ENCODE measurements around the gene FAM107A. TPM values are rescaled to one million over a fixed set of nuclear protein-coding genes. Genes with fewer than 3 reads are reported as not detected.
A peak's percentile ranks its signal among the peaks of the same experiment; 100 is the strongest.

Gene FAM107A
- total RNA-seq, 1 donor from 2014 or later = 2.9 TPM

DNA sequence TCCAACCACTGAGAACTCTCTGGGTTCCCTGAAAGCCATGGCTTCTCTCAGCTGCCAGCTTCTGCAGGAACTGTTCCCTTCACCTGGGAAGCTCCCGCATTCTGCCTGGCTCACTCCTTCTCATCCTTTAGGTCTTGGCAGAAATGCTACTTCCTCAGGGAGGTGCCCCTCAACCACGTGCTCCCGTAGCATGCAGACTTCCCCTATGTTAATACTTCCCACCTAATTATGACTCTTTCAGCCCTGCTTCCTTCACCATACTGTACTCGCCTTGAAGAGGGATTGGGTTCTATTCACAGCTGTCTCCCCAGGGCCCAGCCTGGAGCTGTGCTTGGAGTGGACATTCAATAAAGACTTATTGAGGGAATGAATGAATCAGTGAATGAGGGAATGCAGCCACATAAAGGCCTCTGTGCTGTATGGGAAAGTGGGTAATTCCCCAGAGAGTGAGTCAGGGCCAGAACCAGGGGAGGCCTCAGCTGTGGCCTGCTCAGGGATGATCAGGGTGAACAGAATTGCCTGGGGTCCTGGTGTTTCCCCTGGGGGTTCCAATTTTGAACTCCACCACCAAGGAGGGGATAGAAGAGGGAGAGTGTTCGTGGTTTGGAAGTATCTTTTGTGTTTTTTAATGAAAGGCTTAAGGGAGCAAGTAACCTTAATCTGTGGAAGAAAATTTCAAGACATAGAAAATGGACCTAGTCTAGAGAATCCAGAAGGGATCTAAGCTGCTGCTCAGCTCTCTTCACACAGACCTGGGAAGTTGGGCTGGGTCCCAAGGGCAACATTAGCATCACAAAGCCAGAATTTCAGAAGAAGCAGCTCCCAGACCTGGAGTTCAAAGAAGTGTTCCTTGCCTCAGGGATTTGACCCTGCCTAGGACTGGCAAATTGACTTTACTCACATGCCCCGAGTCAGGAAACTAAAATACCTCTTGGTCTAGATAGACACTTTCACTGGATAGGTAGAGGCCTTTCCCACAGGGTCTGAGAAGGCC is 14.6 kb upstream of the FAM107A start:
- no peak for DNase-seq

DNA sequence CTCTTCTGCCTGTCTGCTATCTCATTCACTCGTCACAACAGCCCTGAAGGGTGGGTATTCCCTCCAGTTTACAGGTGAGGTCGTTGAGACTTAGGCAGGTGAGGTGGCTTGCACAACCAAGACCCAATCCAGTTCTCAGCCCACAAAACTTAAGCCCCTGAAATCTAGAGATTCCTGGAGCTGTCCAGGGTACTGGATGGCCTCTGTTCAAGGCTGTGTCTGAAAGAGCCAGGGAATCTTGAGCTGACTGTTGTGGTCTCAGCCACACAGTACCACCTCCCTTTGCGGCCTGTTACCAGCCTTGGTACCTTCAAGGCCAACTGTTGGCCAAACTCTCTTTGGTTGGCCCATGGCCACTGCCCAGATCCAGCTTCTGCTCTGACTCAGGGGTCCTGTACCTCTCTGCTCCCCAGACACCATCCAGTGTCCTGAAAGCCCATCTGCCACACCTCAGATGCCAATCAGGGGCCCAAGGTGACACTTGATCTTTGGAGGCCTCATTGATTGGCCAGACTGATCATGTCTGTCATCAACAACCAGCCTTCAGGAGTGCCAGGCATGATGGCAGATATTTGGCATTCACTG is 10.9 kb upstream of the FAM107A start:
- DNase-seq = peak; percentile 64

DNA sequence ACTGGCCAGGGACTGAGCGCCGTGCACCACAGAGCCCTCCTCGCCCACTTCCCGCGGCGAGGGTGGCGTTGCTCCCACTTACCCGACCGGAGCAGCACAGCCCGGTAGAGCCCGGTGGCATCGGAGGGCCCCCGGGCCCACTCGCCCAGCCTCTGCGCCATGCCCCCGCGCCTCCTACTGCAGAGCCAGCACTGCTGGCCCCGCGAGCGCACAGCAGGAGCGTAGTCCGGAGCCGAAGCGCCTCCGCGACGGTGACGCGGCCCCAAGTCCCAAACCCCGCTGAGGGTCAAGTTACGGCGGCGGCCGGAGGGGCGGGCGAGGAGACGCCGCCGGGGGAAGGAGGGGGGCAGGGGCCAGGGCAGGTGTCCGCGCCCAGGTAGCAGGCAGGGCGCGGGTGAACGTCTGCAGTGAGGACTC is 9.6 kb upstream of the FAM107A start:
- DNase-seq = no peak

- peak; percentile 23 for DNase-seq
Observed at GRCh38 chr3:58585994-58586393, 8.8 kb upstream of the FAM107A start.

DNA sequence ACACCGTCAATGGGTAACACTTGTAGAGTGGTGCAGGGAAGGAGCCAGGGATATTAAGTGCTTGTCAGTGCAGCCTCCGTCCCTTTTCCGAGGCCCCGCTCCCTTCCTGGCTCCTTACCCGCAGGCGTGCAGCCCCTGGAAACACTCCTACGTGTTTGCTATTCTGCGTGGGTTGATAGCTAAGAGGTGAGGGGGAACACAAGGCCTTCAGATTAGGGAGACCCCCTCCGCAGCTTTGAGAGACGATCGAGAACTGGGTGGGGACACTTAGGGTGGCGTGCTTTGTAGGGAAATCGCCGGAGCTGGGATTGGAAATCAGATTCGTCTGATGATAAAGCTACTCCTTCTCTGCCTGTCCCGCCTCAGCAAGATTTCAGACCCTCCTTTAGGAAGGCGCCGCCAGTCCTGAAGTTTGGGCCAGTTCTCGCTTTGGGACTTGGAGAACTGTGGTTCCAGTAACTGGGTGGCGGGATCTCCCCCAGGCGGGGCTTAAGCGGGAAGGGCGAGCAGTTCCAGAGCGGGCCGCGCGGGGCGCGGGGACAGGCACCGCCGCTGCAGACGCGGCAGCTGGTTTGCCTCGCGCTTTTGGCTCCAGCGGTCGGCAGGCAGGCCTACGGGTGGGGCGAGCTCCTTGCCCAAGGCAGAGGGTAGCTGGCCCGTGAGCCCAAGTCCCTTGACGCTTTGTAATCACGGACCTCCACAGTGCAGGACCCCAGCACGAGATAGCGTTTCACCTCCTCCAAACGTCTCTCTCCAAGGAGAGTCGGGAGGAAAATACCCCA is 8.0 kb upstream of the FAM107A start:
- peak; percentile 87 for DNase-seq

DNA sequence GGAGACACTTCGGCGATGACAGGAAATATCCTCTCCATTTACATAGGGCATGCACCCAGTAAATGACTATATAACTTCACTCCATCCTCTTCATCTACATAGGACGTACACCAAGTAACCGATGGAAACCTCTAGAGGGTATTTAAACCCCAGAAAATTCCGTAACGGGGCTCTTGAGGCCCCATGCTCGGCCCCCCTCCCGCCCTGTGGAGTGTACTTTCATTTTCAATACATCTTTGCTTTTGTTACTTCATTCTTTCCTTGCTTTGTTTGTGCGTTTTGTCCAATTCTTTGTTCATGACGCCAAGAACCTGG is 7.5 kb upstream of the FAM107A start:
- no peak for DNase-seq

DNA sequence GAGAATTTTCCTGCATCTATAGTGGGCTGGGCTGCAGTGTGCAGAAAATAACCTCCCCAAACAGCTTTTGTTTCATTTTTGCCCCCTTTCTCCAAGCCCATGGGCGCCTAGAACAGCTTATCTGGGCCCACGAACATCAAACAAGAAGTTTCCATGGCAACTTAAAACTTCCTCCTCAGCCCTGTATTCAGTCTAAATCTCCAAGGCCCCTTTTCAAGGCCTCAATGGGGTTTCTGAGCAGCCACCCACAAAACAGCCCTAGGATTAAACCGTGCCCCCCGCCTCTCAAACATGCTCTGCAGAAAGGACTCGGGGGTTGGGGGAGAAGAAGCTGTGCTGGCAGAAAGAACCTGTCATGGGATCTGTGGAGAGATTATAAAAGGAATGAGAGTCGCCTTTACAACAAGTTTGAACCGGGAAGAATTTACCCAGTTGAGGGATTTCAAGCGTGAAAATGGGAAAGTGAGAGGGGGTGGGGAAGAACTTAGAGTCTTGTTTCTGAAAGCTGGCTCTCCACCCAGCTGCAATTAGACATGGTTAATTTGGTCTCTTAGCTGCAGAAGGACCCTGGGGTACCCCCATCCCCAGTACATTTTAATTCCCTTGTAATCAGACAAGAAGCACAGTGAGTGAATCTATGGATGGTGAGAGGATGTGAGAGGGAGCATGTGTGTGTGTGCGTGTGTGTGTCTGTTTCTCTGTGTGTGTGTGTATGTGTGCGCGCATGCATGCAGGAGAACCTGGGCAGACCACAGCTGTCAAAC is 4.3 kb upstream of the FAM107A start:
- DNase-seq = no peak

DNA sequence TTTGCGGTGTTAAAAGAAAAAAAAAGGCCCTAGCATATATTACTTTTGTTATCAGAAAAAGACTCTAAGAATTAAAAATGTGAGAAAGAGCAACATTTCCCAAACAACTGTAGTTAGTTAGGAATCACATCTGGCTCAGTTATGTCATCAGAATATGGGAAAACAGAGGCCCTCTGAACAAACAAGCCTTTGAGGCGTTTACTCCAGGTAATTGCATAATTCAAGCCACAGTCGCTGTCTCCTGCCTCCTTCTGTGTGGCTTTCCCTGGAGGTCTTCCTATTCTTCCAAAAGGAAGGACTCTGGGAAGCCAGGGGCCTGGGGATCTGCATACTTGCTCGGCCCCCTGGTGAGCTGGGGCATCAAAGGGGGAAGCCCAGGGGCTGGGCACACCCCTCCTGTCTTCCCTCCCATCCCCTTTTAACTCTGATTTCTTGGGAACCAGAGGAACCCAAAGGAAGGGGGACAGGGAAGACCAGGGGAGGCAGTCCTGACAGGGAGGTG is 3.7 kb upstream of the FAM107A start:
- no peak for DNase-seq

DNA sequence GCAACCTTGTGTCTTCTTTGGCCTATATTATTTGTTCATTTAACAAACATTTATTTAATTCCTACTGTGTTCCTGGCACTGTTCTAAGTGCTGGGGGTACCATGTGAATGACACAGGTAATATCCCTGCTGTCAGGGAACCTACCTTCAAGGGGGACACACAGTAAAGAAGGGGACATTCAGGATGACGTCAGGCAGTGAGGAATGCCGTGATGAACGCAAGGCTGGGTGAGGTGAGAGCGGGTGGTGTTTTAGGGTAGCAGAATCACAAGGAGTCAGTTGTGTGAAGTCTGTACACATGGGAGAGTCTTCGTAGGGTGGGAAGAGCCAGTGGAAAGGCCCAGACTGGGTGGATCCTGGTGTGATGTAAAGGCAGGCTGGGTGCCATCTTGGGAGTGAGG is 1.7 kb upstream of the FAM107A start:
- DNase-seq = no peak

GRCh38 chr3:58576716-58577115 is 475 bp downstream of the FAM107A start:
- peak; percentile 54 for DNase-seq

DNA sequence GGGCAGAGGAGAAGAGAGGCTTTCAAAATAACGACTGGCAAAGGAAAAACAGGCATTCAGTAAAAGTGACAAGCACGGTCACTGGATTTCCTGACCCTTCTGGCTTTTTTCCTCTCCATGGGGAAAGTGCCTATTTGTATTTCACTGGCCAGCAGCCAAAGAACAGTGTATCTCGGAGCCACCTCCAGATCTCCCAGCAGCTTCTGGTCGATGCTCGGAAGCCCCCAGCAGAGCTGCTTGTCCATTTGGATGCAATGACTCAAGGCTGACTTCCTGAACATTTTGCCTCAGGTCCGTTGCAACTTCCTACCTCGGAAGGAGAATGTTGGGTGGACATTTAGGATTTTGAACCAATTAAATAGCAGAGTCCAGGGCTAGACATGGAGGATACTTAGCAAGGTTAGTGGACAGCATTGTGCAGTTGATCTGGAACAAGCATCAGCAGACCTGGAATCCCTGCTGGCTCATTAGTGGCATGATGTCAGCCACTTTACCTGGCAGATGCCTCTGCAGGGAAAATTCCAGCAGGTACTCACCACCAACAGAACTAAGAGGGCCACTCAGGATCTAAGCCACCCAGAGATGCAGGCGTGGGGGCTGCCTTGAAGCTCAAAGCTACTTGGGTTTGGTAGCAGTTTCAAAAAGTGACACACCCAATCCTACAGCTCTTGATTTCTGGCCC is 1.1 kb downstream of the FAM107A start:
- DNase-seq = peak; percentile 85

- DNase-seq = no peak
Observed at GRCh38 chr3:58574682-58575081, 2.5 kb downstream of the FAM107A start.

DNA sequence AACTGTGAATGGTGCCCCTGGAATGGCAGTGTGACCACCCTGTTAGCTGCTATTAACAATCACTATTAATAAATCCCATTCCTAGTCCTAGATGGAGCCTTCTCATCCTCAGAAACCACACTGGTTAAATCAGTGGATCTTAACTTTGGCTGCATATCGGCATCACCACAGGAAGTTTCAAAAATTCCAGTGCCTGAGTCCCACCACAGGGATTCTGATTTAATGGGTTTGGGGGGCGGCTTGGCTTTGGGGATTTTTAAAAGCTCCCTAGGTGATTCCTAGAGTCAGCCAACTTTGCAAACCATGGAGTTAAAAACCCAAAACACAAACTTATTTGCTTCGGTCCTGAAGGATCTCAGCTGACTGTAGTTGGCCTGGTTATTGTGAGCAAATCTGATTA is 3.1 kb downstream of the FAM107A start:
- no peak for DNase-seq

DNA sequence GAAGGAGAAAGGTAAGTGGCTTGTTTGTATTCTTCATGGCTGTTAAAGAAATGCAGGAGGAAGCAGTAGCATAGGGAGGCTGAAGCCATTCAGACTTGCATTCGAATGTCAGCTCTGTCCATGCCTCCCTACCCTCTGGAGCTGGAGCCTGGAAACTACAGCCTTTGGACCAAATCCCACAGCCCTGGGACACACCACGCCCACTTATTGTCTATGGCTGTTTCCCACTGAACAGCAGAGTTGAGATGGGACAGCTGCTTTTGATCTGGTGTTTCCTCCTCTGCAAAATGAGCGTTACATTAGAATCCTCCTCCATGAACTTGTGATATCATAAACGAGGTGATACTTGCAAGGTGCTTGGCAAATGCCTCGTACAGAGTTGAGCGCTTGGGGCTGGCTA is 3.6 kb downstream of the FAM107A start:
- peak; percentile 39 for DNase-seq

DNA sequence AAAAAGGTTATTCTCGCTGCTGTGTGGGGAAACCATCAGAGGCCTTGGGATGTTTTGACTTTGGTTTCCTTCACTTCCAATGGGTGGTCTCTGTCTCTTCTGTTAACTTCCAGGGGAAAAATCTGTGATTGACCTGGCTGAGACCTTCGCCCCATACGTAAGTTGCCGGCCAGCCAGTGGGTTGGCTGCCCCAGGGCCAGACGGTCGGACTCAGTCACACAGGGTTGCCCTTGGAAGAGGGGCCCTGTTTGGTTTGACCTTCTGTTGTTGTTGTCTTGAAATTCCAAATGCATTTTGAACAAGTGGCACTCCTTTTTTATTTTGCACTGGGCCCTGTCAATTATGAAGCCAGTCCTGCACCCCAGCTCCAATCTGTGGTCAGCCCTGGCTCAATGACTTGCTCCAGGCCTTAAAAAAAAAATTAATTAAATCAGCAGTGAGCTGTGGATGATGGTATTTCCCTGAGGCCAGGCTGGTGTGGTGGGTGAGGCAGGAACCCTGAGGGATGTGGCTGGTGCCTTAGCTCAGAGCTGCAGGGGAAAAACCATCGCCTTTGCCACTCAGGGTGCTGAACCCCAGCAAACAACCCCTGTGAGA is 4.5 kb downstream of the FAM107A start:
- no peak for DNase-seq

- DNase-seq = no peak
Observed at GRCh38 chr3:58572013-58572633, 5.1 kb downstream of the FAM107A start.

DNA sequence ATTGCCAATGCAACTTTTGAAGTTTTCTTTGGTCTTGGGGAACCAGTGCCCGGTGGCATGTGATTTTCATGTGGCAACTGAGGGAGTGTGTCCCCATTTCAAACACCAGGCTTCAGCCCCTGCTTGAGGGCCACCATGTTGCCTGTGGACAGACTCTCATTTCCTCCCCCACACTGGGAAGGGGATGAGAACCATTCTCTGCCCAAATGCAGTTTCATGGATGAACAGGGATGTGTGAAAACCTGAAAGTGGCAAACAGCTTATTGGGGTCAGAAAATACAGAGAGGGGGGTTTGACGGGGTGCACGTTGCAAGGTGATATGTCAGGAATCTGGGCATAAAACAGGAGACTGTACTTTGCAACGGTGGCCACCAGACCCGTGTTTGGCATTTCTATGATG is 6.3 kb downstream of the FAM107A start:
- DNase-seq = no peak

DNA sequence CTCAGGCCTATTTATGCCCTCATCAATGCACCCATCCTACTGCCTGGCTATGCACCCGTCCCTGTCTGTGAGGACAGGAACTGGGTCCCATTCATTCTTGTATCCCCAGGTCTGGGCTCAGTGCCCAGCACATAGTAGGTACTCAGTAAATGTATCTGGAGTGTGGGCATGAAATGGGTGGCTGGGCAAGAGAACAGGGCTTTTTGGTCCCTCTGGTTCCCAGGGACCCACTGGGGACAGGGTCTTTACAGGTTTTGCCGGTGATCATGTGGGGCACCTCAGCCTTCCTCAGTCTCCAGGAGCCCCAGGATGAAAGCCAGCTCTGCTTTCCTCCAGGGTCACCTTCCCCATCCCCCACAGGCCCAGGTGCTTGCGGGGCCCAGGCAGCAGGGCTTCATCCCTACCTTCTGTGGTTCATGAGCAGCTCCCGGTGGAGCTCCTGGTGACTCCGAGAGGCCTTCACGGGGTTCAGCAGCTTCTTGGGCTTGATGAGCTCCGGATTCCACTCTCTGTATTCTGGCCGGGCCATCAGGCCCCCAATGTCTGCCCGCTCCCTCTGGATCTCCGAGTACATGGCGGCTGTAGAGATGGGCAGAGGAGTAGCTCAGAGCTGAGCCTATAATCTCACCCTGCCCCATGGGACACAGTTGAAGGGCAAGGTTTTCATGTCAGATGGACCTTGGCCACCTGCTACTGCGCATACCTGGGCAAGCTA is 7.7 kb downstream of the FAM107A start:
- no peak for DNase-seq

- peak; percentile 88 for DNase-seq
Observed at GRCh38 chr3:58568572-58569286, 8.5 kb downstream of the FAM107A start.

DNA sequence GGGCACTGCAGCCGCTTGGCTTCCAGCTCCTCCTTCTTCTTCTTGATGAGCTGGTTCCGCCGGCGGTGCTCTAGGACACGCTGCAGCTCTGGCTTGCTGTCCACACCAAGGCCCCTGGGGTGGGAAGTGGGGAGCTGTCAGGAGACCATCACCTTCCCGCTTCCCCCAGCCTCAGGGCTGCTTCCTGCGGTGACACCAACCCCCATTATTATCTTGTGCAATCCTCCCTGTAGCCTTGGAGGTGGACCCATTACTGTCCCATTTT is 10.0 kb downstream of the FAM107A start:
- DNase-seq = no peak

Measured in dermis blood vessel endothelial cell (primary cell).